ENCODE results near the gene AFMID.
"Not testable (repeated sequence)": the region's sequence is repeated elsewhere in the genome, so short reads cannot be mapped to it uniquely, and the experiment has no call there.

- TF ChIP-seq CTCF (IDR thresholded peaks at IDR 0.05); ESRRA (CRISPR knock-in tag; IDR thresholded peaks at IDR 0.05; ENCODE audit: borderline replicate concordance); NFYB (CRISPR knock-in tag; conservative IDR thresholded peaks at IDR 0.05; ENCODE audit: low read depth); TEAD4 (CRISPR knock-in tag; IDR thresholded peaks at IDR 0.05); ATF1 (CRISPR knock-in tag; IDR thresholded peaks at IDR 0.05); FOXP1 (CRISPR knock-in tag; IDR thresholded peaks at IDR 0.05; ENCODE audit: borderline replicate concordance); STAT6 (CRISPR knock-in tag; conservative IDR thresholded peaks at IDR 0.05; ENCODE audit: low read depth); HMGXB4 (CRISPR knock-in tag; IDR thresholded peaks at IDR 0.05); ELF4 (CRISPR knock-in tag; IDR thresholded peaks at IDR 0.05; ENCODE audit: low read depth); ZNF121 (CRISPR knock-in tag; IDR thresholded peaks at IDR 0.05): not testable (repeated sequence)
Observed at GRCh38 chr17:78235022-78235421, 47.9 kb downstream of the AFMID start.
